HEK293T (cell line): Measurements from ENCODE around the gene AGPAT1.

Experiments used
- CTCF ChIA-PET: fragments of 350-600 bp; formaldehyde crosslinking; extraction: SDS; loops from one replicate; lab custom pipeline; 2021; ENCODE audit warnings: antibody characterized with exemption, inconsistent platforms; lab: Yijun Ruan, JAX
- POLR2A ChIA-PET: fragments of 350-600 bp; formaldehyde crosslinking; extraction: SDS; loops from one replicate; lab custom pipeline; 2020; ENCODE audit warnings: antibody characterized with exemption, inconsistent platforms; lab: Yijun Ruan, JAX
- DNase-seq: peaks from one replicate; pipeline ENCODE4 v3.0.0; 2012; ENCODE audit warnings: mixed read lengths; ENCODE audit errors: extremely low spot score
- ARNT ChIP-seq: fragments of 450-650 bp; IDR thresholded peaks from 2 replicates; pipeline ENCODE4 v1.6.1; 2017; ENCODE audit warnings: mild to moderate bottlenecking
- BHLHE40 ChIP-seq: fragments of 450-650 bp; IDR thresholded peaks from 2 replicates; pipeline ENCODE4 v1.6.1; 2016; ENCODE audit warnings: mild to moderate bottlenecking, moderate library complexity, borderline replicate concordance
- CTBP1 ChIP-seq: fragments of 450-650 bp; IDR thresholded peaks from 2 replicates; pipeline ENCODE4 v1.6.1; 2016; ENCODE audit warnings: borderline replicate concordance
- ELF4 ChIP-seq: fragments of 450-650 bp; IDR thresholded peaks from 2 replicates; pipeline ENCODE4 v1.6.1; 2017; ENCODE audit warnings: antibody characterized with exemption
- FOXA1 ChIP-seq: fragments of 450-650 bp; IDR thresholded peaks from 2 replicates; pipeline ENCODE4 v1.6.1; 2016; ENCODE audit warnings: mild to moderate bottlenecking
- FOXK2 ChIP-seq: fragments of 450-650 bp; IDR thresholded peaks from 2 replicates; pipeline ENCODE4 v1.6.1; 2016; ENCODE audit warnings: mild to moderate bottlenecking
- FOXM1 ChIP-seq: fragments of 450-650 bp; IDR thresholded peaks from 2 replicates; pipeline ENCODE4 v1.6.1; 2017; ENCODE audit warnings: mild to moderate bottlenecking, borderline replicate concordance
- HDGF ChIP-seq: fragments of 450-650 bp; IDR thresholded peaks from 2 replicates; pipeline ENCODE4 v1.6.1; 2017; ENCODE audit warnings: antibody characterized with exemption, borderline replicate concordance
- L3MBTL2 ChIP-seq: fragments of 450-650 bp; conservative IDR thresholded peaks from 2 replicates; pipeline ENCODE4 v1.6.1; 2016; ENCODE audit warnings: mild to moderate bottlenecking
- LEF1 ChIP-seq: fragments of 450-650 bp; IDR thresholded peaks from 2 replicates; pipeline ENCODE4 v1.6.1; 2017; ENCODE audit warnings: mild to moderate bottlenecking, borderline replicate concordance
- NFRKB ChIP-seq: fragments of 450-650 bp; IDR thresholded peaks from 2 replicates; pipeline ENCODE4 v1.6.1; 2016; ENCODE audit warnings: mild to moderate bottlenecking, moderate library complexity
- SP1 ChIP-seq: fragments of 450-650 bp; IDR thresholded peaks from 2 replicates; pipeline ENCODE4 v1.6.1; 2017
- SUZ12 ChIP-seq: fragments of 450-650 bp; IDR thresholded peaks from 2 replicates; pipeline ENCODE4 v1.6.1; 2016; ENCODE audit warnings: mild to moderate bottlenecking
- TARDBP ChIP-seq: fragments of 450-650 bp; IDR thresholded peaks from 2 replicates; pipeline ENCODE4 v1.6.1; 2016
- ZNF384 ChIP-seq: fragments of 450-650 bp; IDR thresholded peaks from 2 replicates; pipeline ENCODE4 v1.6.1; 2016
- TF ChIP-seq, protein P1 (sequence below): fragments of 450-650 bp; IDR thresholded peaks from 2 replicates; pipeline ENCODE4 v1.6.1; 2016

The AGPAT1 gene

DNA sequence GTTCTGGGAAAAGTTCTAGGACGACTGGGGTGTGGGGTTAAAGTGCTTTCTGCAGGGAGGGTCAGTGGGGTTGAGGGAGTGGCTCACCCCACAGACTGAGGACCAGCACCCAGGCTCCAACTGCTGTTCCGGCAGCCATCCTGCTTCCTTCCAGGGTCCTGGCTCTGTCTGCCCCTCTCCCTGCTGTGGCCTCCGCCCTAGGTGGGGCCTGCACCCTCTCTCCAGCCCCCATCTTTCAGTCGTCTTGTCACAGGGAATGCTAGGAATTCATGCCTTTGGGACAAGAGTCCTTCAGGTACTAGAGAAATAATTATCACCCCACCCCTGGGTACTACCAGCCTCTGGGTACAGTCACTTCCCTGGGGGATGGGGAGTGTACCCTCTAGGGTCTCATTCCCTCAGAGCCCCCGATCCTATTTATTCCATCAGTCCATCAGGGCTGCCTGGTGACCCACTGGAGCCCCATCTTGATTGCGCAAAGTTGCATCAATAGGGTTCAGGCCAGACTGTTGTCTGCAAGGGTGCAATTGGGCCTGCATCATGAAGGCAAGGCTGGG, 8.3 kb upstream of the AGPAT1 start, which contains the start of gene AGER:
Gene AGER, minus strand, starts transcription at position 170 of the 557 bp plus-strand sequence. Its CDS starts 31 bp downstream, at position 139.
- DNase-seq = no peak
- TF ChIP-seq BHLHE40 = no peak
- TF ChIP-seq SP1 = no peak
- TF ChIP-seq ZNF384 = no peak
- no peak for TF ChIP-seq FOXA1
- TF ChIP-seq SUZ12 = no peak
- no peak for TF ChIP-seq L3MBTL2
- no peak for TF ChIP-seq FOXK2

DNA sequence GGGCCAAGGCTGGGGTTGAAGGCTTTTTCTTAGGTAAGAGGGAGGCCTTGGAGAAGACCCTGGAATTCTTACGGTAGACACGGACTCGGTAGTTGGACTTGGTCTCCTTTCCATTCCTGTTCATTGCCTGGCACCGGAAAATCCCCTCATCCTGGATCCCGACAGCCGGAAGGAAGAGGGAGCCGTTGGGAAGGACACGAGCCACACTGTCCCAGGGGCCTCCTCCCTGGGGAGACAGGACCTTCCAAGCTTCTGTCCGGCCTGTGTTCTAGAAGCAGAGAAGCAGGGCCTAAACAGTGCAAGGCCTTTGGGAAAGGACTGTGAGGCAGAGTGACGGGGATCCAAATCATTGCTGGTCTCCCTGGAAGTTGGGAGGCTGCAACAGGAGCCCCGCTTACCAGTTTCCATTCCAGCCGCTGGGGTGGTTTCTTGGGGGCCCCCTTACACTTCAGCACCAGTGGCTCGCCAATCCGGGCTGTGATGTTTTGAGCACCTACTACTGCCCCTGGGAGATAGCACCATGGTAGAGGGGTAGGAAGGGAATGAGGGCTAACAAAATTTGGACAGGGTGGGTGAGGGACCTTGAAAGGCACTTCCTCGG, 7.7 kb upstream of the AGPAT1 start:
- POLR2A ChIA-PET = interaction anchor here (2.7 kb wide), 1 partner anchor 12 kb away, joined by 11 read pairs; no protein-coding TSS in a partner anchor
- no peak for DNase-seq
- TF ChIP-seq LEF1 = no peak
- TF ChIP-seq CTBP1 = no peak
- CTCF ChIA-PET = no interaction called here

More for the DNA sequence above, 8.3 kb upstream of the AGPAT1 start, which contains the start of gene AGER:
- ChIA-PET POLR2A (no interaction called here), CTCF (no interaction called here)

DNA sequence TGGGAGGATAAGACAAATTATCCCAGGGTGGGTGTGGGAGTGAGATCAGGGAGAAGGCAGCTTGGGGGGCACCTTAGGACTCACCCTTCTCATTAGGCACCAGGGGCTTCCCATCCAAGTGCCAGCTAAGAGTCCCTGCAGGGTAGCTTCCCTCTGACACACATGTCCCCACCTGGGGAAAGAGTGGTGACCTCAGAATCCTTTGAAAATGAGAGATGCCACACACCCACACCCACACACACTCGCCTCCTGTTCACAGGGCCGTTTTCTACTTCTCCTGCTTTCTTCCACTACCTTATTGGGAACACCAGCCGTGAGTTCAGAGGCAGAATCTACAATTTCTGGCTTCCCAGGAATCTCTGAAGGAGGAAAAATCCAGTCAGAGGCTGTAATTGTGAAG, 7.1 kb upstream of the AGPAT1 start:
- CTCF ChIA-PET = no interaction called here

DNA sequence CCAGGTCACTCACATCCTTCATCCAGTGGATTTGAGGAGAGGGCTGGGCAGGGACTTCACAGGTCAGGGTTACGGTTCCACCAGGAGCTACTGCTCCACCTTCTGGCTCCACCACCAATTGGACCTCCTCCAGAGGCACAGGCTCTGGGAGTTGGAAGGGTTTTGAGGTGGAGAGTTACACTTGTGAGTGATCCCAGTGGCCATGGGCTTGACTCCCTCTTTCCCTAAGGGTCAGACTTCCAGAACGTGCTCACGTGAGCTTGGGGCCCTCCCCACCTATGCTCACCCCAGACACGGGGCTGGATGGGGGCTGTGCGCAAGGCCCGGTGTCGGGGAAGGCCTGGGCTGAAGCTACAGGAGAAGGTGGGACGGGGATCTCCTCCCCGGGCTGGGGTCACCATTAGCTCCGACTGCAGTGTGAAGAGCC, 6.7 kb upstream of the AGPAT1 start:
- CTCF ChIA-PET = no interaction called here
- no peak for DNase-seq
- POLR2A ChIA-PET = interaction anchor here (0.7 to 2.7 kb wide), 2 partner anchors 13 to 54 kb away, joined by 3 to 11 read pairs; partner anchors contain the start of gene ATF6B
- TF ChIP-seq FOXK2 = no peak
- TF ChIP-seq BHLHE40 = no peak
- no peak for TF ChIP-seq FOXA1
- no peak for TF ChIP-seq ELF4
- TF ChIP-seq ARNT = no peak
- no peak for TF ChIP-seq SUZ12
- TF ChIP-seq NFRKB = no peak
- TF ChIP-seq L3MBTL2 = no peak
- TF ChIP-seq TARDBP = no peak
- TF ChIP-seq ZNF384 = no peak
- TF ChIP-seq, protein P1, sequence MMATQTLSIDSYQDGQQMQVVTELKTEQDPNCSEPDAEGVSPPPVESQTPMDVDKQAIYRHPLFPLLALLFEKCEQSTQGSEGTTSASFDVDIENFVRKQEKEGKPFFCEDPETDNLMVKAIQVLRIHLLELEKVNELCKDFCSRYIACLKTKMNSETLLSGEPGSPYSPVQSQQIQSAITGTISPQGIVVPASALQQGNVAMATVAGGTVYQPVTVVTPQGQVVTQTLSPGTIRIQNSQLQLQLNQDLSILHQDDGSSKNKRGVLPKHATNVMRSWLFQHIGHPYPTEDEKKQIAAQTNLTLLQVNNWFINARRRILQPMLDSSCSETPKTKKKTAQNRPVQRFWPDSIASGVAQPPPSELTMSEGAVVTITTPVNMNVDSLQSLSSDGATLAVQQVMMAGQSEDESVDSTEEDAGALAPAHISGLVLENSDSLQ = no peak
- no peak for TF ChIP-seq FOXM1
- TF ChIP-seq SP1 = no peak
- TF ChIP-seq CTBP1 = no peak
- no peak for TF ChIP-seq LEF1

More for the DNA sequence above, 7.1 kb upstream of the AGPAT1 start:
- TF ChIP-seq HDGF = no peak
- TF ChIP-seq ARNT = no peak
- TF ChIP-seq, protein P1 = no peak
- no peak for TF ChIP-seq SP1
- no peak for TF ChIP-seq BHLHE40
- no peak for TF ChIP-seq ELF4
- no peak for TF ChIP-seq ZNF384
- TF ChIP-seq LEF1 = no peak
- no peak for TF ChIP-seq TARDBP
- TF ChIP-seq L3MBTL2 = no peak
- no peak for TF ChIP-seq SUZ12
- POLR2A ChIA-PET = interaction anchor here (0.7 to 2.7 kb wide), 2 partner anchors 12 to 54 kb away, joined by 3 to 11 read pairs; partner anchors contain the start of gene ATF6B
- DNase-seq = no peak

DNA sequence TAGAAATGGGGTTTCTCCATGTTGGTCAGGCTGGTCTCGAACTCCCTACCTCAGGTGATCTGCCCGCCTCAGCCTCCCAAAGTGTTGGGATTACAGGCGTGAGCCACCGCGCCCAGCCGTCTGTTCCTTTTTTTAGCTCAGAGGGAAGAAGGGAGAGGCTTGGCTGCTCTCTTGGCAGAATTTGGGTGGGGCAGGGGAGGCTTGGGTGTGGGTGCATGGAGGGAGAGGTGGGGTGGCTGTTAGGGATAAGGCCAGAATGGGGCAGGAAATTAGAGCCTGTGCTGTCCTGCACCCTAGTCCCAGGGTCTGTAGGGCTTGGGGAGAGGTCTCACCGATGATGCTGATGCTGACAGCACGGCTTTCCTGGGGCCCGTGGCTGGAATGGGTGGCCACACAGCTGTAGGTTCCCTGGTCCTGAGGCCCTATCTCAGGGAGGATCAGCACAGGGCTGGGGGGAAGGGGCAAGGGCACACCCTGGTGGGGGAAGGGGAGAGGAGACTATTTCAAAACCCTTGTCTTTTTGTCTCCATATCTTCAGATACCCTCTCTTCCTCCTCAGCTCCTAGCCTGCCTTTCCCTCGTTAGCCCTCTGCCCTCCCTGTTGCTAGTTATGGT, 6.1 kb upstream of the AGPAT1 start:
- no peak for DNase-seq
- CTCF ChIA-PET = no interaction called here
- POLR2A ChIA-PET = interaction anchor here (2.7 kb wide), 1 partner anchor 13 kb away, joined by 11 read pairs; no protein-coding TSS in a partner anchor

DNA sequence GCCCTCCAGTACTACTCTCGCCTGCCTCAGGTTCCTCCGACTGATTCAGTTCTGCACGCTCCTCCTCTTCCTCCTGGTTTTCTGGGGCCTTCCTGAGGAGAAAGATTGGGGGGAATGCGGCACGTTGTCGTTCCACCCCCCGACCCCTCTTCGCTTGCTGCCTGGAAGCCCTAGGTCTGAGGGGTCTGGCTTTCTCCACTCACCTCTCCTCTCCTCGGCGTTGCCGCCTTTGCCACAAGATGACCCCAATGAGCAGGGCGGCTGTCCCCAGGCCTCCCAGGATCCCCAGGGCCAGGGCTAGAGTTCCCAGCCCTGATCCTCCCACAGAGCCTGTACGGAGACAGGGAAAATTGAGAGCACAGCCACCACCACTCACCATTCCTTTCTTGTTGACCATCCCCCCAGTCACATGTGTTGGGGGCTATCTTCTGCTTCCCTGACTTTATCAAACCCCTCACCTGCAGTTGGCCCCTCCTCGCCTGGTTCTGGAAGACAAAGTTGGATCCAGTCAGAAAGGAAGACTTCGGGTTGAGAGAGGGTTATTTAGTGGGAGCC, 5.3 kb upstream of the AGPAT1 start:
- TF ChIP-seq, protein P1 = no peak
- TF ChIP-seq L3MBTL2 (no peak), TARDBP (no peak), ARNT (no peak), NFRKB (no peak), CTBP1 (no peak), BHLHE40 (no peak), LEF1 (no peak), HDGF (no peak), SP1 (no peak), FOXK2 (no peak), ELF4 (no peak), ZNF384 (no peak), SUZ12 (no peak), FOXA1 (no peak), FOXM1 (no peak)
- POLR2A ChIA-PET = interaction anchor here (2.7 kb wide), 1 partner anchor 14 kb away, joined by 11 read pairs; no protein-coding TSS in a partner anchor
- no peak for DNase-seq
- CTCF ChIA-PET = no interaction called here

More for the DNA sequence above, 6.1 kb upstream of the AGPAT1 start:
- TF ChIP-seq CTBP1 (no peak), TARDBP (no peak), SP1 (no peak), SUZ12 (no peak), FOXK2 (no peak), NFRKB (no peak), ARNT (no peak), FOXA1 (no peak), BHLHE40 (no peak), ELF4 (no peak), FOXM1 (no peak), L3MBTL2 (no peak), HDGF (no peak), ZNF384 (no peak)
